Aorta (tissue), 5 donors: Measurements from ENCODE around the gene NPTX1. TPM values are rescaled to one million over a fixed set of nuclear protein-coding genes. Genes with fewer than 3 reads are reported as not detected.

ENCODE experiments used
- ATAC-seq: fragments of 200-7000 bp; cut with Tn5 transposase; one replicate; pipeline ENCODE4 v1.9.1; 2022; ENCODE audit warnings: moderate library complexity; ENCODE audit not compliant: low FRiP score
- DNase-seq, 2 donors: peaks; one replicate each; pipeline ENCODE4 v3.0.0-alpha.2; 2020
- H3K27ac ChIP-seq, 2 donors: one replicate each; pipeline ENCODE4 v1.5.1; 2013; ENCODE audit warnings: low read length in 2 of 2, mild to moderate bottlenecking in 2 of 2, moderate library complexity in 2 of 2, control low read depth in 1 of 2, inconsistent platforms in 1 of 2, low read depth in 1 of 2
- H3K27me3 ChIP-seq, 2 donors: one replicate each; pipeline ENCODE4 v1.6.1; 2013; ENCODE audit warnings: control low read depth in 1 of 2, low read length in 1 of 2, mild to moderate bottlenecking in 1 of 2, moderate library complexity in 1 of 2; ENCODE audit not compliant: insufficient read depth in 2 of 2, control insufficient read depth in 1 of 2
- H3K36me3 ChIP-seq, 2 donors: one replicate each; pipeline ENCODE4 v1.6.1; 2013; ENCODE audit warnings: control low read depth in 1 of 2, low read length in 1 of 2, mild to moderate bottlenecking in 1 of 2; ENCODE audit not compliant: insufficient read depth in 2 of 2, control insufficient read depth in 1 of 2
- H3K4me1 ChIP-seq, 2 donors: one replicate each; pipeline ENCODE4 v1.6.1; 2013; ENCODE audit warnings: low read length in 2 of 2, control low read depth in 1 of 2, mild to moderate bottlenecking in 1 of 2, moderate library complexity in 1 of 2; ENCODE audit not compliant: insufficient read depth in 2 of 2, control insufficient read depth in 1 of 2
- H3K4me3 ChIP-seq, 2 donors: one replicate each; pipeline ENCODE4 v1.5.1; 2013; ENCODE audit warnings: low read length in 2 of 2, control low read depth in 1 of 2, mild to moderate bottlenecking in 1 of 2
- H3K9me3 ChIP-seq: one replicate; pipeline ENCODE4 v1.6.1; 2013; ENCODE audit warnings: mild to moderate bottlenecking, low read length; ENCODE audit not compliant: control insufficient read depth
- WGBS, 2 donors: extraction: QIAGEN DNeasy Blood & Tissue Kit; methylation state at CpG; one replicate each; pipeline ENCODE4 v1.1.7; 2013; 5-methylcytosine and 5-hydroxymethylcytosine counted together
- intact Hi-C, 2 donors: fragments of 100-400 bp; cut with DNase I; formaldehyde crosslinking; loops; one replicate each; pipeline versions ENCODE4 v1.14.2 to v1.15.0; 2022
- polyA plus RNA-seq, 2 donors: library from polyadenylated mRNA; stranded (reverse); fragments of 200-250 nt; gene quantifications; one replicate each; pipeline ENCODE4 v1.2.3, GENCODE V29; 2013
- total RNA-seq, 2 donors: library from RNA; stranded (reverse); fragmentation: NEBNext Ultra II Directional; extraction: Animal tissue kit (Norgen Biotek cat#: 25700); gene quantifications; one replicate each; pipeline ENCODE4 v1.2.1, GENCODE V29; 2021
- donor health status: healthy with polysubstance abuse.
- donor health status: Bipolar disorder and iron deficiency.
- donor health status: DM: no; HTN: no; CAD: no.
- donor health status: DM: no; HTN: no; CAD: no.
- donor health status: DM: yes; HTN: yes; CAD: no.

NPTX1 gene
- total and polyA plus RNA-seq, 4 donors = 0.13 to 1.6 (median 0.45) TPM; not detected in 1

DNA sequence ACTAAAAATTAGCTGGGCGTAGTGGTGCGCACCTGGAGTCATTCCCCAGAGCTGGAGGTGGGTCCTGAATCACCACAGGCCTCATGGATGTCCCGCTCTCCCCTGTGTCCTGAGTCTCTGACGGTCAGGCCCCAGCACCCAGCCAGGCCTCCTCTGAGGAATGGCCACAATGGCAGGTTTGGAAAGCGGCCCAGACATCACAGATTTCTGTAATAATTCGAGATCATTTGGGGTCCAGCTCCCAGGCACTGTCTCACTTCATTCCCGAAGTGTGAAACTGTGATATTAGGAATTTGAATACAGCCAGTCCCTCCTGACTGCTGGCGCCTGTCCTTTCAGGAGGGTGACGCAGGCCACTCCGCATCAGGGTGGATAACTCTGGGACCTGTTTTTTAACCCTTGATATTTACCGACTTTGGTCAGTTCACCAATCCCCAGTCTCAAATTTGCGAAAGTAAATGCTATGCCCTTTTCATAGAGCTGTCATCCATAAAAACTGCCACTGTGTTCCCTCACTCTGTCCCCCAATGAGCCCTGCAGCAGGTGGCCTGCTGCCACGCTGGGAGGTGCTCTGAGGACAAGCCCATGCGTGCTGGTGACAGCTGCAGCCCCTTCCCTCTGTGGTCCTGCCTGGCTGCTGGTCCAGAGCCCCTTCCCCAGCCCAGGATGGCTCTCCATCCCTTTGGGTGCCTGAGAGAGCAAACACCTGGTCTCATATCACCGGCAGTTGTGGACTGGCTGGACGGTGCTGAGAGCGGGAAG, 39.9 kb upstream of the NPTX1 start:
- Histone ChIP-seq H3K4me3 (no peak overlapping the region), H3K4me1 (no peaks in the 10 kb centered on the region), H3K27ac (no peak overlapping the region), H3K9me3 (no peaks in the 10 kb centered on the region), H3K27me3 (no peaks in the 10 kb centered on the region), H3K36me3 (no peaks in the 10 kb centered on the region)
- intact Hi-C loops = no loop called here
- DNase-seq (no peak), ATAC-seq (no peak)
- WGBS, 2 donors = 81 to 82% methylated on average over 17 of the region's 17 CpGs

DNA sequence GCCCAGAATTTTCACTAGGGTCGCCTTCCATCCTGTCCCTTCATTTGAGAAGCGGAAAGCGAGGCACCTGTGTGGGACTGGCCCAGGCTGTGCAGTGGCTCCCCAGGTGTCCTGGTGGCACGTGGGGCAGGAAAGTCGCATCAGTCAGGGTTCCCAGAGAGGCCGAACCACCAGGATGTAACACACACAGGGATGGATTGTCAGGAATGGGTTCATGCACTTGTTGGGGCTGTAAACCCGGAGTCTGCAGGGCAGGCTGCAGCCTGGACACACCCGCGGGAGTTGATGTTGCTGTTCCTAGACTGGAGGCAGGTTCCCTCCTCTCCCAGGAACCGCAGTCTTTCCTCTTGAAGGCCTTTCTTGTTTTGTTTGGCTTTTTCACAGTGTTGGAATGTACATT, 37.5 kb upstream of the NPTX1 start:
- Histone ChIP-seq H3K4me3 (no peak overlapping the region), H3K36me3 (no peaks in the 10 kb centered on the region), H3K4me1 (no peaks in the 10 kb centered on the region), H3K9me3 (no peaks in the 10 kb centered on the region), H3K27me3 (no peaks in the 10 kb centered on the region), H3K27ac (no peak overlapping the region)
- intact Hi-C loops = no loop called here
- no peak for DNase-seq
- 31 to 32% methylated on average over 10 of the region's 10 CpGs for WGBS, 2 donors
- ATAC-seq = no peak

GRCh38 chr17:80513201-80513600, 36.8 kb upstream of the NPTX1 start:
- H3K4me1 ChIP-seq = no peaks in the 10 kb centered on the region
- H3K27me3 ChIP-seq = no peaks in the 10 kb centered on the region
- ATAC-seq = no peak
- no peak for DNase-seq
- no peak overlapping the region for H3K4me3 ChIP-seq
- intact Hi-C loops = no loop called here
- H3K9me3 ChIP-seq = no peaks in the 10 kb centered on the region
- 95 to 96% methylated on average over 16 of the region's 16 CpGs for WGBS, 2 donors
- no peaks in the 10 kb centered on the region for H3K36me3 ChIP-seq
- no peak overlapping the region for H3K27ac ChIP-seq

DNA sequence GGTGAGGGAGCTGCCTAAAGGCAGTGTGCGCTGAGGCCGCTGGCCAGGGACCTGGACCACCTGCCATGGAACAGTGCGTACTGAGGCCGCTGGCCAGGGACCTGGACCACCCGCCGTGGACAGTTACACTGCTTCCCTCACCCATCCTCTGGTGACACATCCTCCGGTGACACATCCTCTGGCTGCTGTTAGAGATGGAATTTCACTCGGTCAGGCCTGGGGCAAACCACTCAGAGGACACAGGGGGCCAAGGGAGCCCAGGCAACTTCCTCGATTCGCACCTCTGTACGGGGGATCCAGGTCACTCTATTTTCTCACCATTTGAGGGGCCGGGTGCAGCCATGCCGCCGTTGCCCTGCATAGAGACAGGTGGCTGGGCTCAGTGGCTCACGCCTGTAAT, 35.8 kb upstream of the NPTX1 start:
- no peak for DNase-seq
- Histone ChIP-seq H3K27ac (no peak overlapping the region), H3K4me3 (no peak overlapping the region), H3K9me3 (no peaks in the 10 kb centered on the region), H3K27me3 (no peaks in the 10 kb centered on the region), H3K36me3 (no peaks in the 10 kb centered on the region), H3K4me1 (no peaks in the 10 kb centered on the region)
- 90 to 93% methylated on average over 15 of the region's 15 CpGs for WGBS, 2 donors
- no peak for ATAC-seq
- intact Hi-C loops = no loop called here

DNA sequence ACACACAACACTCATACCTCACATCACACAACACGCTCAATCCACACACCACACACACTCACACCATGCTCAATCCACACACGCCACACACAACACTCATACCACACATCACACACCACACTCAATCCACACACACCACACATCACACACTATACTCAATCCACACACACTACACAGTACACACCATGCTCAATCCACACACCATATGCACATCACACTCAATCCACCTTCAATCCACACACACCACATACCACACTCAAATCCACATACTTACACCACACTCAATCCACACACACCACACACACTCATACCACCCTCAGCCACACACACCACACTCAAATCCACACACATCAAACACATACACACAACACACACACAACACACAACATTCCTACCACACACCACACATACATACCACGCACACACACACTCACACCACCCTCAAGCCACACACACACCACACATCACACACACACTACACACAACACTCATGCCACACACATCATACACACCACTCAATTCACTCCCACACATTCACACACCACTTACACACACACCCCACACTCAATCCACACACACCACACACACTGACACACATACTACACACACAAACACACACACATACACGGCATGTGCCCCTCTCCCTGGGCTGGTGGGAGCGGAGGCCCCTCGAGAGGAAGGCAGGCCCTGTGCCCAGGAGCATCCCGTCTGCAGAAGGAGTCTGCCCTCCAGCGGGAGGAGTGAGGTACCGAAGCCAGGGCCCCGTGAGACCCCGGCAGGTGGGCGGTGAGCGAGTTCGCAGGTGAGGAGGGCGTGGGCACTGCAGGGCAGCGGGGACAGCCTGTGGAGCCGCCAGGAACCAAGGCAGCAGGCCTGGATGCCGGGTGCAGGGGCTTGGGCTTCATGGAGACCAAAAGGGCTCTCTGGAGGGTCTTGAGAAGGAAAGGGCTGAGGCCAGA, 35.1 kb upstream of the NPTX1 start:
- Histone ChIP-seq H3K27me3 (no peaks in the 10 kb centered on the region), H3K9me3 (no peaks in the 10 kb centered on the region), H3K4me3 (no peak overlapping the region), H3K4me1 (no peaks in the 10 kb centered on the region), H3K36me3 (no peaks in the 10 kb centered on the region), H3K27ac (no peak overlapping the region)
- intact Hi-C loops = no loop called here
- WGBS, 2 donors = 64 to 66% methylated on average over 18 of the region's 18 CpGs
- DNase-seq = no peak
- ATAC-seq = no peak

DNA sequence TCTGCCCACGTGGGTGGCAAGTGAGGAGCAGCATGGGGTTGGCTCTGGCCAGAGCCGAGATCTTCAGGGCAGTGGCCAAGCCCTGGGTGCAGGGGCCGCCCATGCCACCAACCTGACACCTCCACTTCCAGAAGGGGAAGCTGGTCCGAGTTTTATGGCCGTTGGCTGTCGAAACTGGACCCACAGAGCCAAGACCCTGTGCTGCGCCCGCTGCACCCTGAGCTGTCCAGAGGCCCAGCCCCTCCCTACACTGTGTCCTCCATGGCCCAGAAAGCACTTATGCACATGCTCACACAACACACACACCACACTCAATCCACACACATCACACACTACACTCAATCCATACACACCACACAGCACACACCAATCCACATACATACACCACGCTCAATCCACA, 34.4 kb upstream of the NPTX1 start:
- H3K27ac ChIP-seq = no peak overlapping the region
- H3K36me3 ChIP-seq = no peaks in the 10 kb centered on the region
- no peaks in the 10 kb centered on the region for H3K27me3 ChIP-seq
- H3K4me3 ChIP-seq = no peak overlapping the region
- no peaks in the 10 kb centered on the region for H3K4me1 ChIP-seq
- no peaks in the 10 kb centered on the region for H3K9me3 ChIP-seq
- no peak for DNase-seq
- intact Hi-C loops = no loop called here
- no peak for ATAC-seq
- WGBS, 2 donors = 70 to 76% methylated on average over 9 of the region's 9 CpGs

DNA sequence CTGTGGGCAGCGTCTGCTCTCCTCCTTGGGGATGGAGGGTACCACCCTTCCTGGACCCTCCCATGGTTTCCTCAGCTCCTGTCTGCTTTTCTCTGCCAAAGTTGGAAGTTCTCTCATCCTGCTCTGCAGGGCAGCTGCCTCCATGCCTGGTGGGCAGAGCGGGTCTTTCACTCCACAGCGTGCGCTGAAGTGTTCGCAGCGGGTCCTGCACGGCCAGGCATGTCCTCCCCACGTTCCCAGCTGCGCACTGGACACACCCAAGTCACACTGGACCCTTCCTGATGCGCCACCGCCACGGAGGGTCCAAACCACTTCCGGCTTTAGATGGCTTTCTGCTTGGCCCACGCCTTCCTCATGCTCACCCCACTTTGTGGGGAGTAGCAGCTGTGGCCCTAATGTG, 33.7 kb upstream of the NPTX1 start:
- H3K9me3 ChIP-seq = no peaks in the 10 kb centered on the region
- no peaks in the 10 kb centered on the region for H3K4me1 ChIP-seq
- no peak overlapping the region for H3K27ac ChIP-seq
- DNase-seq (no peak), ATAC-seq (no peak)
- H3K36me3 ChIP-seq = no peaks in the 10 kb centered on the region
- no peaks in the 10 kb centered on the region for H3K27me3 ChIP-seq
- WGBS, 2 donors = 82 to 90% methylated on average over 14 of the region's 14 CpGs
- H3K4me3 ChIP-seq = no peak overlapping the region
- intact Hi-C loops = no loop called here

GRCh38 chr17:80509311-80509710, 32.9 kb upstream of the NPTX1 start:
- H3K36me3 ChIP-seq = no peaks in the 10 kb centered on the region
- DNase-seq (no peak), ATAC-seq (no peak)
- no peak overlapping the region for H3K27ac ChIP-seq
- no peaks in the 10 kb centered on the region for H3K9me3 ChIP-seq
- intact Hi-C loops = no loop called here
- H3K4me1 ChIP-seq = no peaks in the 10 kb centered on the region
- 72% methylated on average over 8 of the region's 8 CpGs for WGBS, 2 donors
- H3K4me3 ChIP-seq = no peak overlapping the region
- H3K27me3 ChIP-seq = no peaks in the 10 kb centered on the region

- no peaks in the 10 kb centered on the region for H3K36me3 ChIP-seq
- H3K27ac ChIP-seq = no peak overlapping the region
- DNase-seq (no peak), ATAC-seq (no peak)
- H3K4me3 ChIP-seq = no peak overlapping the region
- intact Hi-C loops = no loop called here
- no peaks in the 10 kb centered on the region for H3K9me3 ChIP-seq
- WGBS, 2 donors = 82 to 86% methylated on average over 3 of the region's 3 CpGs
- H3K4me1 ChIP-seq = no peaks in the 10 kb centered on the region
- H3K27me3 ChIP-seq = no peaks in the 10 kb centered on the region
These were observed 31.6 kb upstream of the NPTX1 start for GRCh38 chr17:80507965-80508364.
